Stomach (tissue), 4 donors: ENCODE data around the gene TES.

Experiments used
- CTCF ChIP-seq, 7 experiments: fragments of 450-650 bp in 4 of 7; fragments of 200-600 bp in 3 of 7; sonication (generic) in 3 of 7; IDR thresholded peaks; one replicate each; pipeline ENCODE4 v1.5.1; 2016 to 2019; ENCODE audit warnings: antibody characterized with exemption in 7 of 7, control low read depth in 2 of 7, mild to moderate bottlenecking in 1 of 7
- EP300 ChIP-seq: sonication (generic); formaldehyde crosslinking; IDR thresholded peaks from one replicate; pipeline ENCODE4 v1.6.1; 2017; ENCODE audit warnings: antibody characterized with exemption
- POLR2A ChIP-seq, 4 donors: fragments of 450-650 bp; IDR thresholded peaks; one replicate each; pipeline ENCODE4 v1.6.1; 2016; ENCODE audit warnings: antibody characterized with exemption in 4 of 4, control low read depth in 2 of 4, mild to moderate bottlenecking in 1 of 4, moderate library complexity in 1 of 4
- POLR2AphosphoS5 ChIP-seq, 3 donors: sonication (generic); formaldehyde crosslinking; IDR thresholded peaks; one replicate each; pipeline ENCODE4 v1.6.1; 2016; ENCODE audit warnings: antibody characterized with exemption in 3 of 3

- TF ChIP-seq POLR2A (IDR thresholded peaks at IDR 0.05) (no peak), CTCF (IDR thresholded peaks at IDR 0.05) (no peak), EP300 (no peak), POLR2AphosphoS5 (IDR thresholded peaks at IDR 0.05) (no peak)
These were observed 70.5 kb downstream of the TES start for GRCh38 chr7:116280803-116281202.
